ENCODE results near the gene TFB2M.

The TFB2M gene

DNA sequence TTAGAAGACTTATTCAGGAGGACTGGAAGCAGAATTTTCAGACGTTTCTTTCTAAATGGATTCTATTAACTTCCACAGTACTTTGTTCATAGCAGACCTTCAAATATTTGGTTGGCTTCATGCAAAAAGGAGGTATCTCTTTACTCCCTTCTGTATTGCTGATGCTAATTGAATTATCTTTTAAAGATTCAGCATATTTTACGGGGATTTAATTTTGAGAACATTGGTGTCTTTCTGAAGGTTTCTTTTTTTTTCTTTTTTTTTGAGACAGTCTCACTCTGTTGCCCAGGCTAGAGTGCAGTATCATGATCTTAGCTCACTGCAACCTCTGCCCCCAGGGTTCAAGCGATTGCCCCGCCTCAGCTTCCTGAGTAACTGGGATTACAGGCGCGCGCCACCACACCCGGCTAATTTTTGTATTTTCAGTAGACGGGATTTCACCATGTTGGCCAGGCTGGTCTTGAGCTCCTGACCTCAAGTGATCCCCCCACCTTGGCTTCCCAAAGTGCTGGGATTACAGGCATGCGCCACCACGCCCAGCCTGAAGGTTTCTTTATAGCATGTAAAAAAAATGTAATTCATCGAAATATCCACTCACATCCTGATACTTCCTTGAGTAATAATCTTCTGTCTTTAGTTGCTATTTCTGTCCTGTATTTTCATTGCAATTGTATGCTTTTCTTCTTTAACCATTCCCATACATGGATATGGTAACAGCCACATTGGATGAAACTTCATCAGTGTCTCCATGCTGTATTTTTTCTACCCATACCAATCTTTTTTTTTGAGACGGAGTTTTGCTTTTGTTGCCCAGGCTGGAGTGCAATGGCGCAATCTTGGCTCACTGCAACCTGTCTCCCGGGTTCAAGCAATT lies 14.7 kb upstream of the TFB2M start:
- H3K79me2 ChIP-seq (ENCODE audit: low read length): peaks cover 59% of the 10 kb centered on the region
- peaks cover 23% of the 10 kb centered on the region for H3K4me1 ChIP-seq (ENCODE audit: low read length)
- H3K27ac ChIP-seq (ENCODE audit: low read length): no peak overlapping the region
- no peak overlapping the region for H2AFZ ChIP-seq (ENCODE audit: low read depth, low read length)
- H3K4me3 ChIP-seq (ENCODE audit: low read length): no peak overlapping the region
- peak overlapping the region; percentile 50 for H3K4me2 ChIP-seq (ENCODE audit: low read length)
- H3K9ac ChIP-seq (ENCODE audit: low read length): no peak overlapping the region
- no peaks in the 10 kb centered on the region for H3K27me3 ChIP-seq (ENCODE audit: low read depth, low read length)
- TF ChIP-seq EZH2phosphoT487 (IDR thresholded peaks at IDR 0.05; ENCODE audit: low read depth) (no peak), CTCF (IDR thresholded peaks at IDR 0.05; ENCODE audit: low read depth, low read length) (no peak)
- H4K20me1 ChIP-seq (ENCODE audit: insufficient read depth, low read length): peaks cover 10% of the 10 kb centered on the region; the same call in 1 of the 2 replicates
- H3K9me3 ChIP-seq (ENCODE audit: insufficient read depth, low read length): no peaks in the 10 kb centered on the region
- no peaks in the 10 kb centered on the region for H3K36me3 ChIP-seq (replicated peaks; ENCODE audit: low read depth, low read length)

GRCh38 chr1:246579818-246580217 lies 13.8 kb upstream of the TFB2M start:
- Histone ChIP-seq H3K27ac (ENCODE audit: low read length) (peak overlapping the region; percentile 27), H3K36me3 (replicated peaks; ENCODE audit: low read depth, low read length) (no peaks in the 10 kb centered on the region), H3K79me2 (ENCODE audit: low read length) (peaks cover 66% of the 10 kb centered on the region), H3K27me3 (ENCODE audit: low read depth, low read length) (no peaks in the 10 kb centered on the region), H4K20me1 (ENCODE audit: insufficient read depth, low read length) (peaks cover 10% of the 10 kb centered on the region; the same call in 1 of the 2 replicates), H3K9ac (ENCODE audit: low read length) (no peak overlapping the region), H3K9me3 (ENCODE audit: insufficient read depth, low read length) (no peaks in the 10 kb centered on the region), H3K4me2 (ENCODE audit: low read length) (peak overlapping the region; percentile 50), H2AFZ (ENCODE audit: low read depth, low read length) (no peak overlapping the region), H3K4me1 (ENCODE audit: low read length) (peaks cover 23% of the 10 kb centered on the region), H3K4me3 (ENCODE audit: low read length) (peak overlapping the region; percentile 22)
- TF ChIP-seq CTCF (IDR thresholded peaks at IDR 0.05; ENCODE audit: low read depth, low read length) (no peak), EZH2phosphoT487 (IDR thresholded peaks at IDR 0.05; ENCODE audit: low read depth) (no peak)

DNA sequence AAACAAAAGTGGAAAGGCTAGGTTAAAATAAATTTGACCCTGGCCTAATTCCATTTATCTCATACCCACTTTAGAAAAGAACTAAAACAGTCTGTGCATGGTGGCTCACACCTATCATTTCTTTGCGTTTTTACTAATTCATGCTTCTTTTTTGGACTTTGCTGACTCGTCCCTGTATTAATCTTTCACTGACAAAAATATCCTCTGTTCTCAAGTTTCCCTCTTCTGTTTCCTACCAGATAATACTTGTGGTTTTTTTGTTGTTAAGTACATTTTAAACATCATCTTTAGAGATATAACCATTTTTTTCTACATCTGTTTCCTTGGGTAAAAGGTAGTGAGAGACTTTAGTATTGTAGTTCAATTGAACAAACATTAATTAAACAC lies 11.7 kb upstream of the TFB2M start:
- no peaks in the 10 kb centered on the region for H3K9me3 ChIP-seq (ENCODE audit: insufficient read depth, low read length)
- H3K27me3 ChIP-seq (ENCODE audit: low read depth, low read length): no peaks in the 10 kb centered on the region
- peaks cover 81% of the 10 kb centered on the region for H3K79me2 ChIP-seq (ENCODE audit: low read length)
- peaks cover 32% of the 10 kb centered on the region for H3K4me1 ChIP-seq (ENCODE audit: low read length)
- no peak overlapping the region for H3K4me2 ChIP-seq (ENCODE audit: low read length)
- peaks cover 10% of the 10 kb centered on the region; the same call in 1 of the 2 replicates for H4K20me1 ChIP-seq (ENCODE audit: insufficient read depth, low read length)
- no peak overlapping the region for H3K4me3 ChIP-seq (ENCODE audit: low read length)
- no peak overlapping the region for H3K9ac ChIP-seq (ENCODE audit: low read length)
- H3K36me3 ChIP-seq (replicated peaks; ENCODE audit: low read depth, low read length): no peaks in the 10 kb centered on the region
- H2AFZ ChIP-seq (ENCODE audit: low read depth, low read length): no peak overlapping the region
- TF ChIP-seq EZH2phosphoT487 (IDR thresholded peaks at IDR 0.05; ENCODE audit: low read depth): no peak
- TF ChIP-seq CTCF (IDR thresholded peaks at IDR 0.05; ENCODE audit: low read depth, low read length): no peak
- H3K27ac ChIP-seq (ENCODE audit: low read length): no peak overlapping the region

GRCh38 chr1:246577082-246577719 lies 11.1 kb upstream of the TFB2M start:
- Histone ChIP-seq H3K9ac (ENCODE audit: low read length) (no peak overlapping the region), H3K4me3 (ENCODE audit: low read length) (no peak overlapping the region), H3K4me2 (ENCODE audit: low read length) (no peak overlapping the region), H3K27ac (ENCODE audit: low read length) (no peak overlapping the region), H2AFZ (ENCODE audit: low read depth, low read length) (no peak overlapping the region), H3K36me3 (replicated peaks; ENCODE audit: low read depth, low read length) (no peaks in the 10 kb centered on the region), H4K20me1 (ENCODE audit: insufficient read depth, low read length) (peaks cover 10% of the 10 kb centered on the region; the same call in 1 of the 2 replicates), H3K79me2 (ENCODE audit: low read length) (peaks cover 81% of the 10 kb centered on the region), H3K4me1 (ENCODE audit: low read length) (peaks cover 32% of the 10 kb centered on the region), H3K27me3 (ENCODE audit: low read depth, low read length) (no peaks in the 10 kb centered on the region), H3K9me3 (ENCODE audit: insufficient read depth, low read length) (no peaks in the 10 kb centered on the region)
- no peak for TF ChIP-seq CTCF (IDR thresholded peaks at IDR 0.05; ENCODE audit: low read depth, low read length)
- TF ChIP-seq EZH2phosphoT487 (IDR thresholded peaks at IDR 0.05; ENCODE audit: low read depth): no peak
